H9 (cell line): ENCODE measurements around the gene STS. TPM values are rescaled to one million over a fixed set of nuclear protein-coding genes. Genes with fewer than 3 reads are reported as not detected.

Experiments used
- DNase-seq: peaks from one replicate; pipeline ENCODE4 v3.0.0-alpha.2; 2017
- H2AFZ ChIP-seq: one replicate; pipeline ENCODE4 v1.6.1; 2013; ENCODE audit warnings: mild to moderate bottlenecking, low read length, control low read depth, moderate library complexity
- H2AK5ac ChIP-seq: 2 replicates; pipeline ENCODE4 v1.6.1; 2013; ENCODE audit warnings: low read length, control low read depth, mixed read lengths; ENCODE audit not compliant: insufficient read length
- H2BK120ac ChIP-seq: one replicate; pipeline ENCODE4 v1.6.1; 2013; ENCODE audit warnings: low read depth, mild to moderate bottlenecking, low read length, control low read depth, inconsistent platforms; ENCODE audit not compliant: poor library complexity, severe bottlenecking
- H2BK12ac ChIP-seq: 2 replicates; pipeline ENCODE4 v1.6.1; 2013; ENCODE audit warnings: low read length, control low read depth, mixed read lengths, low read depth; ENCODE audit not compliant: insufficient read length
- H2BK15ac ChIP-seq: 2 replicates; pipeline ENCODE4 v1.6.1; 2013; ENCODE audit warnings: low read depth, low read length, control low read depth
- H2BK20ac ChIP-seq: one replicate; pipeline ENCODE4 v1.6.1; 2013; ENCODE audit warnings: low read depth, mild to moderate bottlenecking, low read length, control low read depth, inconsistent platforms; ENCODE audit not compliant: poor library complexity, severe bottlenecking
- H2BK5ac ChIP-seq: 2 replicates; pipeline ENCODE4 v1.6.1; 2013; ENCODE audit warnings: low read length, control low read depth, mixed read lengths; ENCODE audit not compliant: insufficient read length
- H3K14ac ChIP-seq: 2 replicates; pipeline ENCODE4 v1.6.1; 2013; ENCODE audit warnings: low read length, control low read depth; ENCODE audit not compliant: insufficient read depth
- H3K18ac ChIP-seq: 2 replicates; pipeline ENCODE4 v1.6.1; 2013; ENCODE audit warnings: low read depth, mild to moderate bottlenecking, mixed read lengths, low read length, control low read depth; ENCODE audit not compliant: insufficient read length
- H3K23ac ChIP-seq: 2 replicates; pipeline ENCODE4 v1.6.1; 2013; ENCODE audit warnings: low read length, control low read depth, mixed read lengths, low read depth; ENCODE audit not compliant: insufficient read length
- H3K23me2 ChIP-seq: 2 replicates; pipeline ENCODE4 v1.6.1; 2013; ENCODE audit warnings: low read depth, mild to moderate bottlenecking, mixed read lengths, low read length, control low read depth; ENCODE audit not compliant: insufficient read length, poor library complexity, severe bottlenecking
- H3K27ac ChIP-seq: 2 replicates; pipeline ENCODE4 v1.5.1; 2013; ENCODE audit warnings: low read length, control low read depth, mixed read lengths, low read depth; ENCODE audit not compliant: insufficient read length
- H3K27me3 ChIP-seq: 2 replicates; pipeline ENCODE4 v1.6.1; 2013; ENCODE audit warnings: low read length, control low read depth, inconsistent platforms; ENCODE audit not compliant: insufficient read depth
- H3K4ac ChIP-seq: 2 replicates; pipeline ENCODE4 v1.6.1; 2013; ENCODE audit warnings: low read depth, mild to moderate bottlenecking, control low read depth, inconsistent platforms, low read length, moderate library complexity
- H3K4me1 ChIP-seq: 2 replicates; pipeline ENCODE4 v1.6.1; 2013; ENCODE audit warnings: low read length, control low read depth, inconsistent platforms; ENCODE audit not compliant: insufficient read depth
- H3K4me2 ChIP-seq: 2 replicates; pipeline ENCODE4 v1.6.1; 2013; ENCODE audit warnings: low read length, control low read depth, mixed read lengths; ENCODE audit not compliant: insufficient read length, insufficient read depth
- H3K56ac ChIP-seq: 2 replicates; pipeline ENCODE4 v1.6.1; 2013; ENCODE audit warnings: low read depth, mild to moderate bottlenecking, mixed read lengths, low read length, control low read depth; ENCODE audit not compliant: insufficient read length
- H3K79me1 ChIP-seq: 2 replicates; pipeline ENCODE4 v1.6.1; 2013; ENCODE audit warnings: low read depth, mild to moderate bottlenecking, moderate library complexity, low read length, control low read depth, inconsistent platforms; ENCODE audit not compliant: insufficient read depth, poor library complexity, severe bottlenecking
- H3K79me2 ChIP-seq: 2 replicates; pipeline ENCODE4 v1.6.1; 2013; ENCODE audit warnings: low read length, control low read depth, inconsistent platforms; ENCODE audit not compliant: insufficient read depth
- H3K9ac ChIP-seq: 2 replicates; pipeline ENCODE4 v1.6.1; 2013; ENCODE audit warnings: low read length, control low read depth, mixed read lengths; ENCODE audit not compliant: insufficient read length; ENCODE audit errors: extremely low read depth
- H3K9me3 ChIP-seq: one replicate; pipeline ENCODE4 v1.6.1; 2013; ENCODE audit warnings: low read depth, low read length, inconsistent platforms; ENCODE audit not compliant: control insufficient read depth
- H3T11ph ChIP-seq: one replicate; pipeline ENCODE4 v1.6.1; 2013; ENCODE audit warnings: mild to moderate bottlenecking, low read length, control low read depth, inconsistent platforms
- H4K20me1 ChIP-seq: one replicate; pipeline ENCODE4 v1.6.1; 2013; ENCODE audit not compliant: control insufficient read depth, insufficient read length, insufficient read depth
- H4K5ac ChIP-seq: 2 replicates; pipeline ENCODE4 v1.6.1; 2013; ENCODE audit warnings: low read depth, mild to moderate bottlenecking, mixed read lengths, low read length, control low read depth; ENCODE audit not compliant: insufficient read length
- H4K8ac ChIP-seq: replicated peaks from 2 replicates; pipeline ENCODE4 v1.6.1; 2013; ENCODE audit warnings: low read length, control low read depth, mixed read lengths, low read depth; ENCODE audit not compliant: insufficient read length
- H4K91ac ChIP-seq: 2 replicates; pipeline ENCODE4 v1.6.1; 2013; ENCODE audit warnings: low read depth, mild to moderate bottlenecking, moderate library complexity, mixed read lengths, low read length, control low read depth; ENCODE audit not compliant: insufficient read length
- H3K27ac Mint-ChIP-seq, 3 experiments: 2 replicates in 2 of 3; 3 replicates in 1 of 3; pipeline ENCODE4 v1.8.0; 2020 to 2021; ENCODE audit warnings: mixed read lengths in 3 of 3, mild to moderate bottlenecking in 1 of 3, moderate library complexity in 1 of 3
- H3K27me3 Mint-ChIP-seq: 2 replicates; pipeline ENCODE4 v1.8.0; 2021; ENCODE audit warnings: low read depth, mild to moderate bottlenecking, moderate library complexity, mixed read lengths
- H3K36me3 Mint-ChIP-seq, 3 experiments: 2 replicates in 2 of 3; 3 replicates in 1 of 3; pipeline ENCODE4 v1.8.0; 2020 to 2021; ENCODE audit warnings: low read depth in 3 of 3, mixed read lengths in 3 of 3; ENCODE audit not compliant: insufficient read depth in 1 of 3
- H3K4me1 Mint-ChIP-seq, 2 experiments: 2 replicates each; pipeline ENCODE4 v1.8.0; 2020; ENCODE audit warnings: mixed read lengths in 2 of 2
- H3K4me3 Mint-ChIP-seq, 2 experiments: 2 replicates in 1 of 2; 3 replicates in 1 of 2; pipeline ENCODE4 v1.8.0; 2020 to 2021; ENCODE audit warnings: mild to moderate bottlenecking in 2 of 2, mixed read lengths in 2 of 2, moderate library complexity in 1 of 2
- H3K9me3 Mint-ChIP-seq, 2 experiments: 2 replicates in 1 of 2; 3 replicates in 1 of 2; pipeline ENCODE4 v1.8.0; 2020; ENCODE audit warnings: mild to moderate bottlenecking in 2 of 2, mixed read lengths in 2 of 2, moderate library complexity in 1 of 2
- WGBS: extraction: QIAGEN DNeasy Blood & Tissue Kit; methylation state at CpG from one replicate; pipeline ENCODE4 v1.1.7; 2013; ENCODE audit warnings: missing lambda C conversion rate, low lambda C conversion rate, mixed read lengths; ENCODE audit not compliant: insufficient read length; ENCODE audit errors: extremely low coverage; 5-methylcytosine and 5-hydroxymethylcytosine counted together
- long read RNA-seq: library from polyadenylated mRNA; unstranded; transcript quantifications from one replicate; pipeline ENCODE4 v2.0.0, GENCODE V29; 2020
- total RNA-seq: library from RNA; stranded (reverse); gene quantifications from 2 replicates; pipeline ENCODE4 v1.2.1, GENCODE V29; 2021
- TF ChIP-seq, protein P1 (sequence below): fragments of 200-600 bp; sonication (generic); conservative IDR thresholded peaks from 3 replicates; pipeline ENCODE4 v1.8.0; 2021; ENCODE audit warnings: antibody characterized with exemption, mild to moderate bottlenecking

STS gene, protein sequence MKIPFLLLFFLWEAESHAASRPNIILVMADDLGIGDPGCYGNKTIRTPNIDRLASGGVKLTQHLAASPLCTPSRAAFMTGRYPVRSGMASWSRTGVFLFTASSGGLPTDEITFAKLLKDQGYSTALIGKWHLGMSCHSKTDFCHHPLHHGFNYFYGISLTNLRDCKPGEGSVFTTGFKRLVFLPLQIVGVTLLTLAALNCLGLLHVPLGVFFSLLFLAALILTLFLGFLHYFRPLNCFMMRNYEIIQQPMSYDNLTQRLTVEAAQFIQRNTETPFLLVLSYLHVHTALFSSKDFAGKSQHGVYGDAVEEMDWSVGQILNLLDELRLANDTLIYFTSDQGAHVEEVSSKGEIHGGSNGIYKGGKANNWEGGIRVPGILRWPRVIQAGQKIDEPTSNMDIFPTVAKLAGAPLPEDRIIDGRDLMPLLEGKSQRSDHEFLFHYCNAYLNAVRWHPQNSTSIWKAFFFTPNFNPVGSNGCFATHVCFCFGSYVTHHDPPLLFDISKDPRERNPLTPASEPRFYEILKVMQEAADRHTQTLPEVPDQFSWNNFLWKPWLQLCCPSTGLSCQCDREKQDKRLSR
- total RNA-seq = 3.6 and 3.8 TPM in 2 replicates
- long read RNA-seq, partial matches to known transcripts = 5 of 8 reads
- long read RNA-seq, other reads (novel, unspliced or antisense) = 3 of 8 reads

GRCh38 chrX:7147413-7147977, at the start of gene STS:
TSS of gene STS (plus strand) at chrX:7147712. CDS start at chrX:7253200, 105,488 bp downstream.
- H2AK5ac ChIP-seq = no peak within 1 kb of the TSS
- H3K27me3 ChIP-seq = no peaks in the 10 kb centered on the region
- H4K91ac ChIP-seq = no peak within 1 kb of the TSS
- H3K14ac ChIP-seq = peak within 1 kb of the TSS; percentile 76
- no peaks in the 10 kb centered on the region for H3K9me3 ChIP-seq
- no peaks in the 10 kb centered on the region; the same call in 1 of the 2 replicates for H3K27me3 Mint-ChIP-seq
- DNase-seq = peak; percentile 34
- H3K4me2 ChIP-seq = peak within 1 kb of the TSS; percentile 92
- H3K4me1 Mint-ChIP-seq = peaks cover 8 to 11% of the 10 kb centered on the region in 2 experiments
- no peak within 1 kb of the TSS for H3K27ac ChIP-seq
- no peak within 1 kb of the TSS for H2BK120ac ChIP-seq
- H3K23me2 ChIP-seq = peaks cover 5% of the 10 kb centered on the region
- H3K79me1 ChIP-seq = no peaks in the 10 kb centered on the region
- H4K20me1 ChIP-seq = no peaks in the 10 kb centered on the region
- no peak within 1 kb of the TSS for H4K5ac ChIP-seq
- H4K8ac ChIP-seq = no peak within 1 kb of the TSS
- H2BK15ac ChIP-seq = no peak within 1 kb of the TSS
- H3K4me3 Mint-ChIP-seq = peak within 1 kb of the TSS; percentile 88 to 91
- H3K4me1 ChIP-seq = no peaks in the 10 kb centered on the region
- H3K27ac Mint-ChIP-seq = peak within 1 kb of the TSS in 2 of 3 experiments; percentile 87 to 90; a peak in 3 of 7 replicates
- peak within 1 kb of the TSS; percentile 59 for H3K9ac ChIP-seq
- H3K56ac ChIP-seq = no peak within 1 kb of the TSS
- TF ChIP-seq, protein P1, sequence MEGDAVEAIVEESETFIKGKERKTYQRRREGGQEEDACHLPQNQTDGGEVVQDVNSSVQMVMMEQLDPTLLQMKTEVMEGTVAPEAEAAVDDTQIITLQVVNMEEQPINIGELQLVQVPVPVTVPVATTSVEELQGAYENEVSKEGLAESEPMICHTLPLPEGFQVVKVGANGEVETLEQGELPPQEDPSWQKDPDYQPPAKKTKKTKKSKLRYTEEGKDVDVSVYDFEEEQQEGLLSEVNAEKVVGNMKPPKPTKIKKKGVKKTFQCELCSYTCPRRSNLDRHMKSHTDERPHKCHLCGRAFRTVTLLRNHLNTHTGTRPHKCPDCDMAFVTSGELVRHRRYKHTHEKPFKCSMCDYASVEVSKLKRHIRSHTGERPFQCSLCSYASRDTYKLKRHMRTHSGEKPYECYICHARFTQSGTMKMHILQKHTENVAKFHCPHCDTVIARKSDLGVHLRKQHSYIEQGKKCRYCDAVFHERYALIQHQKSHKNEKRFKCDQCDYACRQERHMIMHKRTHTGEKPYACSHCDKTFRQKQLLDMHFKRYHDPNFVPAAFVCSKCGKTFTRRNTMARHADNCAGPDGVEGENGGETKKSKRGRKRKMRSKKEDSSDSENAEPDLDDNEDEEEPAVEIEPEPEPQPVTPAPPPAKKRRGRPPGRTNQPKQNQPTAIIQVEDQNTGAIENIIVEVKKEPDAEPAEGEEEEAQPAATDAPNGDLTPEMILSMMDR = no peak
- no peak within 1 kb of the TSS for H3K18ac ChIP-seq
- no peak within 1 kb of the TSS for H2BK5ac ChIP-seq
- no peak within 1 kb of the TSS for H2BK20ac ChIP-seq
- H3T11ph ChIP-seq = no peak within 1 kb of the TSS
- no peaks in the 10 kb centered on the region for H3K9me3 Mint-ChIP-seq
- H3K79me2 ChIP-seq = no peaks in the 10 kb centered on the region
- H3K4ac ChIP-seq = no peak within 1 kb of the TSS
- no peak within 1 kb of the TSS for H2BK12ac ChIP-seq
- no peaks in the 10 kb centered on the region for H3K36me3 Mint-ChIP-seq
- H3K23ac ChIP-seq = no peak within 1 kb of the TSS
- no CpG with 5 or more reads among the region's 61 CpGs for WGBS
- peak within 1 kb of the TSS; percentile 46 for H2AFZ ChIP-seq
